CD14-positive monocyte (primary cell): ENCODE results near the gene ENTREP3. TPM values are rescaled to one million over a fixed set of nuclear protein-coding genes. Genes with fewer than 3 reads are reported as not detected.
A peak's percentile ranks its signal among the peaks of the same experiment; 100 is the strongest.

Experiments
- DNase-seq, 3 donors: peaks; one replicate each; pipeline ENCODE4 v3.0.0-alpha.2; 2011 to 2022
- H2AFZ ChIP-seq: 2 replicates; pipeline ENCODE4 v1.6.0; 2012; ENCODE audit warnings: mild to moderate bottlenecking, low read depth, low read length, inconsistent platforms; ENCODE audit not compliant: insufficient read depth, poor library complexity, severe bottlenecking
- H3K27ac ChIP-seq, 2 donors: 1 replicate in 1 of 2; 2 replicates in 1 of 2; pipeline ENCODE4 v1.5.1; 2012 to 2013; ENCODE audit warnings: low read length in 2 of 2, control low read depth in 1 of 2, inconsistent platforms in 1 of 2, low read depth in 1 of 2, mild to moderate bottlenecking in 1 of 2
- H3K27me3 ChIP-seq, 2 donors: one replicate each; pipeline versions ENCODE4 v1.6.0 to v1.6.1; 2011 to 2013; ENCODE audit warnings: low read length in 2 of 2; ENCODE audit not compliant: control insufficient read depth in 2 of 2, insufficient read depth in 2 of 2
- H3K36me3 ChIP-seq, 2 donors: replicated peaks in 1 of 2; 1 replicate in 1 of 2; 2 replicates in 1 of 2; pipeline versions ENCODE4 v1.5.1 to v1.6.1; 2012 to 2013; ENCODE audit warnings: low read length in 2 of 2, control low read depth in 1 of 2, inconsistent platforms in 1 of 2, mild to moderate bottlenecking in 1 of 2; ENCODE audit not compliant: insufficient read depth in 2 of 2, control insufficient read depth in 1 of 2
- H3K4me1 ChIP-seq, 2 donors: 1 replicate in 1 of 2; 2 replicates in 1 of 2; pipeline versions ENCODE4 v1.5.1 to v1.6.1; 2012 to 2013; ENCODE audit warnings: low read length in 2 of 2, control low read depth in 1 of 2, inconsistent platforms in 1 of 2, mild to moderate bottlenecking in 1 of 2, moderate library complexity in 1 of 2; ENCODE audit not compliant: insufficient read depth in 2 of 2, control insufficient read depth in 1 of 2
- H3K4me2 ChIP-seq: replicated peaks from 2 replicates; pipeline ENCODE3; 2012; ENCODE audit warnings: low read length, moderate library complexity, mild to moderate bottlenecking; ENCODE audit not compliant: poor library complexity, severe bottlenecking; ENCODE audit errors: extremely low read depth
- H3K4me3 ChIP-seq, 3 experiments: fragments of 200-600 bp in 1 of 3; sonication (generic) in 1 of 3; replicated peaks in 1 of 3; 1 replicate in 2 of 3; 2 replicates in 1 of 3; pipeline ENCODE4 v1.5.1; 2011 to 2013; ENCODE audit warnings: low read length in 3 of 3, mild to moderate bottlenecking in 3 of 3, control low read depth in 2 of 3, low read depth in 2 of 3, inconsistent platforms in 1 of 3, moderate library complexity in 1 of 3
- H3K79me2 ChIP-seq: 2 replicates; pipeline ENCODE4 v1.6.0; 2012; ENCODE audit warnings: mild to moderate bottlenecking, control low read depth, inconsistent platforms, low read length, moderate library complexity; ENCODE audit not compliant: insufficient read depth
- H3K9ac ChIP-seq: 2 replicates; pipeline ENCODE4 v1.6.0; 2017; ENCODE audit warnings: low read length, mild to moderate bottlenecking; ENCODE audit not compliant: insufficient read depth, poor library complexity, severe bottlenecking
- H3K9me3 ChIP-seq, 2 donors: replicated peaks in 1 of 2; 1 replicate in 1 of 2; 2 replicates in 1 of 2; pipeline versions ENCODE4 v1.5.1 to v1.6.1; 2012 to 2013; ENCODE audit warnings: low read length in 2 of 2, control low read depth in 1 of 2; ENCODE audit not compliant: control insufficient read depth in 1 of 2, insufficient read depth in 1 of 2
- H4K20me1 ChIP-seq: 2 replicates; pipeline ENCODE4 v1.6.0; 2012; ENCODE audit warnings: mild to moderate bottlenecking, low read length, control low read depth, moderate library complexity; ENCODE audit not compliant: insufficient read depth
- H3K27ac Mint-ChIP-seq, 7 donors: one replicate each; pipeline ENCODE4 v1.8.0; 2020; ENCODE audit warnings: mild to moderate bottlenecking in 7 of 7, mixed read lengths in 7 of 7, moderate library complexity in 6 of 7, inconsistent platforms in 2 of 7
- H3K27me3 Mint-ChIP-seq, 3 donors: one replicate each; pipeline ENCODE4 v1.8.0; 2021 to 2022; ENCODE audit warnings: low read depth in 3 of 3, mild to moderate bottlenecking in 3 of 3, mixed read lengths in 3 of 3, moderate library complexity in 3 of 3, inconsistent platforms in 1 of 3
- H3K36me3 Mint-ChIP-seq, 2 donors: one replicate each; pipeline ENCODE4 v1.8.0; 2020; ENCODE audit warnings: mixed read lengths in 2 of 2, inconsistent platforms in 1 of 2, mild to moderate bottlenecking in 1 of 2
- H3K4me1 Mint-ChIP-seq: one replicate; pipeline ENCODE4 v1.8.0; 2020; ENCODE audit warnings: mild to moderate bottlenecking, mixed read lengths
- H3K4me3 Mint-ChIP-seq, 2 donors: one replicate each; pipeline ENCODE4 v1.8.0; 2020; ENCODE audit warnings: mild to moderate bottlenecking in 2 of 2, mixed read lengths in 2 of 2, moderate library complexity in 1 of 2
- H3K9me3 Mint-ChIP-seq, 7 donors: one replicate each; pipeline ENCODE4 v1.8.0; 2020 to 2022; ENCODE audit warnings: mixed read lengths in 7 of 7, mild to moderate bottlenecking in 6 of 7, moderate library complexity in 6 of 7, inconsistent platforms in 2 of 7
- CTCF ChIP-seq: fragments of 200-600 bp; IDR thresholded peaks from one replicate; pipeline ENCODE4 v1.8.0; 2022; ENCODE audit warnings: antibody characterized with exemption, mild to moderate bottlenecking
- WGBS: methylation state at CpG from one replicate; pipeline ENCODE4 v1.1.5; 2013; ENCODE audit warnings: missing lambda C conversion rate; ENCODE audit not compliant: insufficient coverage; 5-methylcytosine and 5-hydroxymethylcytosine counted together
- intact Hi-C, 2 donors: fragments of 100-400 bp; cut with micrococcal nuclease; formaldehyde crosslinking; loops; one replicate each; pipeline versions ENCODE4 v1.15.0 to v1.15.1; 2023
- polyA plus RNA-seq, 3 donors: library from polyadenylated mRNA; depleted of rRNA in 1 of 3; unstranded in 2 of 3; stranded (reverse) in 1 of 3; fragments of 300-500 nt in 2 of 3; fragments of >200 nt in 1 of 3; fragmentation: Illumina TruSeq in 2 of 3; gene quantifications; 1 replicate in 2 of 3; 2 replicates in 1 of 3; pipeline ENCODE4 v1.2.3, GENCODE V29; 2012 to 2021

Gene ENTREP3
- polyA plus RNA-seq, 3 donors: 0.87 to 7.5 (median 1.9) TPM

- H3K79me2 ChIP-seq: peaks cover 15% of the 10 kb centered on the region
- DNase-seq: no peak
- H3K9me3 ChIP-seq: no peaks in the 10 kb centered on the region
- H3K27me3 ChIP-seq: no peaks in the 10 kb centered on the region
- Mint-ChIP-seq H3K27me3 (peaks cover 0 to 5% (median 1%) of the 10 kb centered on the region in 3 donors), H3K36me3 (peaks cover 31 to 40% of the 10 kb centered on the region in 2 donors), H3K4me3 (peak overlapping the region; percentile 87 to 93), H3K9me3 (no peaks in the 10 kb centered on the region), H3K4me1 (peaks cover 34% of the 10 kb centered on the region), H3K27ac (peak overlapping the region in 6 of 7 donors; percentile 75 to 93 (median 89))
- TF ChIP-seq CTCF: no peak
- intact Hi-C loops: no loop called here
- peak overlapping the region; percentile 62 to 72 for H3K27ac ChIP-seq
- H3K4me1 ChIP-seq: peaks cover 28 to 30% of the 10 kb centered on the region in 2 donors
- peaks cover 11 to 39% of the 10 kb centered on the region in 2 donors for H3K36me3 ChIP-seq
- 76% methylated on average over 13 of the region's 20 CpGs for WGBS
- peak overlapping the region; percentile 61 for H3K9ac ChIP-seq
- peak overlapping the region; percentile 97 for H3K4me2 ChIP-seq
- H4K20me1 ChIP-seq: peaks cover 7% of the 10 kb centered on the region
- peak overlapping the region; percentile 76 to 88 (median 78) for H3K4me3 ChIP-seq
- peak overlapping the region; percentile 92 for H2AFZ ChIP-seq
Observed at GRCh38 chr1:155256058-155256852, 972 bp upstream of the ENTREP3 start.

GRCh38 chr1:155254714-155255242 lies 505 bp downstream of the ENTREP3 start:
- peaks cover 34% of the 10 kb centered on the region for H3K4me1 Mint-ChIP-seq
- intact Hi-C loops: loop anchor here (5.0 kb wide), 2 partner anchors 68 to 338 kb away; partner anchors contain the start of gene RUSC1 (in 1 of the 2)
- Histone ChIP-seq H3K9me3 (no peaks in the 10 kb centered on the region), H2AFZ (peak overlapping the region; percentile 92), H4K20me1 (no peaks in the 10 kb centered on the region), H3K27me3 (no peaks in the 10 kb centered on the region), H3K36me3 (peaks cover 8 to 27% of the 10 kb centered on the region in 2 donors), H3K4me2 (peak overlapping the region; percentile 97), H3K27ac (peak overlapping the region in 1 of 2 donors; percentile 72), H3K4me3 (peak overlapping the region; percentile 76 to 88 (median 78)), H3K79me2 (peaks cover 3% of the 10 kb centered on the region), H3K4me1 (peaks cover 32 to 39% of the 10 kb centered on the region in 2 donors), H3K9ac (peak overlapping the region; percentile 61)
- peak overlapping the region in 2 of 7 donors; percentile 36 to 42 for H3K27ac Mint-ChIP-seq
- no peaks in the 10 kb centered on the region for H3K9me3 Mint-ChIP-seq
- 6% methylated on average over 30 of the region's 35 CpGs for WGBS
- no peak for TF ChIP-seq CTCF
- DNase-seq: no peak
- peaks cover 0 to 5% (median 1%) of the 10 kb centered on the region in 3 donors for H3K27me3 Mint-ChIP-seq
- H3K36me3 Mint-ChIP-seq: peaks cover 26 to 33% of the 10 kb centered on the region in 2 donors
- H3K4me3 Mint-ChIP-seq: peak overlapping the region; percentile 87 to 93
